B cell (primary cell): ENCODE results near the gene FTSJ3. TPM values are rescaled to one million over a fixed set of nuclear protein-coding genes. Genes with fewer than 3 reads are reported as not detected.
"Not testable (repeated sequence)": the region's sequence is repeated elsewhere in the genome, so short reads cannot be mapped to it uniquely, and the experiment has no call there.

Experiments
- ATAC-seq: fragments of 200-7000 bp; cut with Tn5 transposase; one replicate; pipeline ENCODE4 v1.10.0; 2021; ENCODE audit warnings: low read depth, mild to moderate bottlenecking, moderate number of reproducible peaks, moderate library complexity
- CTCF ChIA-PET: fragments of 350-600 bp; sonication (Branson Sonifier 250); formaldehyde crosslinking; loops from one replicate; lab custom pipeline; 2021; ENCODE audit warnings: antibody characterized with exemption, inconsistent platforms; lab: Charles Lee
- POLR2A ChIA-PET: fragments of 350-600 bp; sonication (Branson Sonifier 250); formaldehyde crosslinking; loops from one replicate; lab custom pipeline; 2021; ENCODE audit warnings: antibody characterized with exemption; lab: Charles Lee
- DNase-seq: peaks from one replicate; pipeline ENCODE4 v3.0.0; 2013
- H2AFZ ChIP-seq: 2 replicates; pipeline ENCODE4 v1.6.1; 2012; ENCODE audit warnings: mild to moderate bottlenecking, low read depth, low read length; ENCODE audit not compliant: insufficient read depth, poor library complexity, severe bottlenecking
- H3K27ac ChIP-seq, 2 donors: 1 replicate in 1 of 2; 2 replicates in 1 of 2; pipeline ENCODE4 v1.5.1; 2012 to 2013; ENCODE audit warnings: low read length in 2 of 2, mild to moderate bottlenecking in 2 of 2, moderate library complexity in 1 of 2
- H3K27me3 ChIP-seq, 4 experiments: fragments of 200-600 bp in 1 of 4; sonication (generic) in 1 of 4; replicated peaks in 1 of 4; 1 replicate in 2 of 4; 2 replicates in 2 of 4; pipeline versions ENCODE4 v1.6.1 to v1.7.0; 2013 to 2016; ENCODE audit warnings: low read length in 3 of 4, mild to moderate bottlenecking in 2 of 4, mixed read lengths in 1 of 4, moderate library complexity in 1 of 4; ENCODE audit not compliant: insufficient read depth in 4 of 4, control insufficient read depth in 3 of 4; ENCODE audit errors: control extremely low read depth in 1 of 4
- H3K36me3 ChIP-seq, 2 experiments: replicated peaks in 1 of 2; 1 replicate in 1 of 2; 2 replicates in 1 of 2; pipeline versions ENCODE4 v1.6.1 to v1.7.1; 2013; ENCODE audit warnings: low read length in 1 of 2; ENCODE audit not compliant: insufficient read depth in 2 of 2, control insufficient read depth in 1 of 2; ENCODE audit errors: control extremely low read depth in 1 of 2, extremely low read depth in 1 of 2
- H3K4me1 ChIP-seq, 2 donors: fragments of 200-600 bp in 1 of 2; sonication (generic) in 1 of 2; 1 replicate in 1 of 2; 2 replicates in 1 of 2; pipeline versions ENCODE4 v1.5.1 to v1.6.1; 2013 to 2017; ENCODE audit warnings: low read length in 2 of 2; ENCODE audit not compliant: control insufficient read depth in 2 of 2, insufficient read depth in 2 of 2
- H3K4me2 ChIP-seq: replicated peaks from 2 replicates; pipeline ENCODE3; 2012; ENCODE audit warnings: mild to moderate bottlenecking, low read depth, low read length; ENCODE audit not compliant: poor library complexity, severe bottlenecking
- H3K4me3 ChIP-seq, 5 experiments: fragments of 200-600 bp in 1 of 5; sonication (generic) in 1 of 5; 1 replicate in 3 of 5; 2 replicates in 2 of 5; pipeline versions ENCODE4 v1.5.1 to v1.7.0; 2011 to 2016; ENCODE audit warnings: low read length in 4 of 5, mild to moderate bottlenecking in 4 of 5, low read depth in 2 of 5, control low read depth in 1 of 5, moderate library complexity in 1 of 5; ENCODE audit not compliant: insufficient read depth in 1 of 5; ENCODE audit errors: control extremely low read depth in 1 of 5, extremely low read depth in 1 of 5
- H3K79me2 ChIP-seq: fragments of 200-600 bp; sonication (generic); one replicate; pipeline ENCODE4 v1.6.0; 2016; ENCODE audit warnings: low read length; ENCODE audit not compliant: control insufficient read depth, insufficient read depth
- H3K9ac ChIP-seq: fragments of 200-600 bp; sonication (generic); 2 replicates; pipeline ENCODE4 v1.6.1; 2017; ENCODE audit warnings: mild to moderate bottlenecking, low read length, moderate library complexity
- H3K9me3 ChIP-seq, 3 donors: one replicate each; pipeline versions ENCODE4 v1.6.1 to v1.7.1; 2013; ENCODE audit warnings: low read length in 2 of 3; ENCODE audit not compliant: control insufficient read depth in 2 of 3, insufficient read depth in 1 of 3; ENCODE audit errors: control extremely low read depth in 1 of 3
- H4K20me1 ChIP-seq: 2 replicates; pipeline ENCODE4 v1.6.0; 2012; ENCODE audit warnings: mild to moderate bottlenecking, low read length; ENCODE audit not compliant: insufficient read depth, control insufficient read depth, poor library complexity, severe bottlenecking
- H3K27ac Mint-ChIP-seq: one replicate; pipeline ENCODE4 v1.8.0; 2021; ENCODE audit warnings: mixed read lengths
- H3K27me3 Mint-ChIP-seq: one replicate; pipeline ENCODE4 v1.8.0; 2021; ENCODE audit warnings: mixed read lengths
- H3K4me1 Mint-ChIP-seq: one replicate; pipeline ENCODE4 v1.8.0; 2021; ENCODE audit warnings: mixed read lengths
- H3K4me3 Mint-ChIP-seq: one replicate; pipeline ENCODE4 v1.8.0; 2021; ENCODE audit warnings: mixed read lengths
- H3K9me3 Mint-ChIP-seq: one replicate; pipeline ENCODE4 v1.8.0; 2022; ENCODE audit warnings: mixed read lengths; ENCODE audit not compliant: insufficient read depth
- WGBS: methylation state at CpG from one replicate; pipeline ENCODE4 v1.1.5; 2013; ENCODE audit warnings: missing lambda C conversion rate; ENCODE audit not compliant: insufficient coverage; 5-methylcytosine and 5-hydroxymethylcytosine counted together
- intact Hi-C: fragments of 100-400 bp; cut with micrococcal nuclease; formaldehyde crosslinking; loops from one replicate; pipeline ENCODE4 v1.10.0; 2022
- polyA plus RNA-seq: library from polyadenylated mRNA; depleted of rRNA; stranded (reverse); fragments of >200 nt; gene quantifications from 2 replicates; pipeline ENCODE4 v1.2.3, GENCODE V29; 2012
- total RNA-seq, 2 donors: library from RNA; stranded (reverse); fragments of 120-200 nt in 1 of 2; gene quantifications; 1 replicate in 1 of 2; 2 replicates in 1 of 2; pipeline versions ENCODE4 v1.2.3 to v1.2.4, GENCODE V29; 2013 to 2022

The FTSJ3 gene
- total and polyA plus RNA-seq, 2 donors (not counting 1 experiment from before 2014, with no cell fraction given), result 26.5 to 75.9 TPM

- H3K9me3 Mint-ChIP-seq, H3K27ac Mint-ChIP-seq, ATAC-seq, H2AFZ ChIP-seq, H3K4me3 ChIP-seq, H3K9me3 ChIP-seq, H3K4me1 ChIP-seq, intact Hi-C loops, H3K4me2 ChIP-seq, H3K27me3 ChIP-seq, POLR2A ChIA-PET, H3K27ac ChIP-seq, H4K20me1 ChIP-seq, DNase-seq, H3K4me1 Mint-ChIP-seq, H3K9ac ChIP-seq, H3K27me3 Mint-ChIP-seq, H3K4me3 Mint-ChIP-seq, H3K79me2 ChIP-seq, H3K36me3 ChIP-seq: not testable (repeated sequence)
- CTCF ChIA-PET, result interaction anchor here (1.0 kb wide), 1 partner anchor 20 kb away, joined by 3 read pairs; no protein-coding TSS in a partner anchor
- WGBS, result no CpG with 5 or more reads among the region's 9 CpGs
Measured at GRCh38 chr17:63869491-63870291, 42.2 kb upstream of the FTSJ3 start.

- H3K4me3 ChIP-seq, H2AFZ ChIP-seq, H3K9me3 Mint-ChIP-seq, H4K20me1 ChIP-seq, H3K27ac Mint-ChIP-seq, POLR2A ChIA-PET, H3K4me3 Mint-ChIP-seq, H3K4me1 ChIP-seq, H3K27me3 Mint-ChIP-seq, H3K36me3 ChIP-seq, H3K9me3 ChIP-seq, DNase-seq, H3K4me1 Mint-ChIP-seq, H3K4me2 ChIP-seq, H3K27ac ChIP-seq, H3K79me2 ChIP-seq, H3K27me3 ChIP-seq, ATAC-seq, H3K9ac ChIP-seq: not testable (repeated sequence)
- no CpG with 5 or more reads among the region's 7 CpGs for WGBS
- CTCF ChIA-PET, result interaction anchor here (0.8 to 4.0 kb wide), 12 partner anchors 8 to 415 kb away, joined by 3 to 13 read pairs (median 4); no protein-coding TSS in a partner anchor
- intact Hi-C loops, result loop anchor here (1.0 kb wide), 1 partner anchor 441 kb away; no protein-coding TSS in a partner anchor
Measured at GRCh38 chr17:63866625-63867024, 39.2 kb upstream of the FTSJ3 start.
